GM18511 (cell line): ENCODE results near the gene GLT6D1.
"Not testable (repeated sequence)": the region's sequence is repeated elsewhere in the genome, so short reads cannot be mapped to it uniquely, and the experiment has no call there.

Experiments
- ATAC-seq: cut with Tn5 transposase; IDR thresholded peaks from one replicate; pipeline ENCODE4 v1.9.1; 2021; ENCODE audit warnings: mild to moderate bottlenecking, moderate library complexity; ENCODE audit not compliant: unreplicated experiment

The GLT6D1 gene

GRCh38 chr9:135639196-135639595 is at the start of gene GLT6D1:
Gene GLT6D1 (minus strand): TSS chr9:135639540. CDS start chr9:135639187, 353 bp downstream.
- ATAC-seq: no peak

DNA sequence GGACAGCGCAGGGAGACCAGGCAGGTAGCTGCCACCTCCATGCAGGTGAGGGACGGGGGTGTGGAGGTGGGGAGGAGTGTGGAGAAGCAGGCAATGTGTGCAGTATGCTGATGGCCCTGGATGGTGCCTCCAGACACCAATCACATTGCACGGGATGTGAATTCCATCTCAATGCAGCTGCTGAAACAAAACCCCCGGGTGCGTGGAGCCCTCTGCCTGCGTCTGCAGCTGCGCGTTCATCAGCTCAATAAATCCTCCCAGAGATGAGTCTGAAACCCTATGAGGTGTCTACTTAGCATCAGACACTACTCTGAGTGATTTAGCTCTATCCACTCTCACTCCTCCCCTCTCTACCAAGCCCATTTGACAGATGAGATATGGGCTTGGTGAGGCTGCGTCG is 49.7 kb upstream of the GLT6D1 start:
- no peak for ATAC-seq

DNA sequence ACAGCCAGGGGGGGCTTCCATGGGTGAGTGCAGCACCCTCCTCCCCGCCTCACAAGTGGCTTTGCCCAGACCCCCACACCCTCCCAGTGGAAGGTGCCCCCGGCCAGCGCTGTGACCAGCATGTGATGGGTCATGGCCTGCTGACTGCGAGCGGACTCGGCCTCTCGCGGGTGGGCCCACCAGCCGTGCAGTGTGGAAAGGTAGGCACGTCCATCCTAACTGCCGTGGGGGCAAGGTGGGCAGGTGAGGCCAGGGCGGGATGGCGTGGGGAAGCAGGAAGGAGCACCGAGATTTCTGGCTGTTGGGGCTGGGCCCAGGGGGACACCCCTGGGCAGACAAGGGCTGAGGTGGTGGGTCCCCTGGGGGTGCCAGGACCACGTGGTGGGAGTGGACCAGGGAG is 47.9 kb upstream of the GLT6D1 start:
- ATAC-seq: no peak

DNA sequence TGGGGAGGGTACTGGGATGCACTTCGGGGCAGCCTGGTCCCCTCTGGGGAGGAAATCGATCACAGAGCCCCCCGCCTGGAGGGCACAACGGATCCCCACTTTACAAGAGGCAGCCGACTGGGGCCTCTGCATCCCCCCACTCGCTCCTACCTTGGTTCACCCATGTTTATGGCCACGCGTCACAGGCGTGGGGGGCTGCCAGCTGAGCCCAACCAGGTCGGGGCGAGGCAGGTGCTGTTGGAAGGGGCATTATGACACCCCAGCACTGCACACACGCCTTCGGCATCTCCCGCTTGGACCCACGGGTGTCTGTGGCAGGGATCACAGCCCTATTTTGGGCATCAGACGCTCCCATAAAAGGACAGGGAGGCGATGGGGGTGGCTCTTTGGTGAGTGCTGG is 45.4 kb upstream of the GLT6D1 start:
- ATAC-seq: no peak

DNA sequence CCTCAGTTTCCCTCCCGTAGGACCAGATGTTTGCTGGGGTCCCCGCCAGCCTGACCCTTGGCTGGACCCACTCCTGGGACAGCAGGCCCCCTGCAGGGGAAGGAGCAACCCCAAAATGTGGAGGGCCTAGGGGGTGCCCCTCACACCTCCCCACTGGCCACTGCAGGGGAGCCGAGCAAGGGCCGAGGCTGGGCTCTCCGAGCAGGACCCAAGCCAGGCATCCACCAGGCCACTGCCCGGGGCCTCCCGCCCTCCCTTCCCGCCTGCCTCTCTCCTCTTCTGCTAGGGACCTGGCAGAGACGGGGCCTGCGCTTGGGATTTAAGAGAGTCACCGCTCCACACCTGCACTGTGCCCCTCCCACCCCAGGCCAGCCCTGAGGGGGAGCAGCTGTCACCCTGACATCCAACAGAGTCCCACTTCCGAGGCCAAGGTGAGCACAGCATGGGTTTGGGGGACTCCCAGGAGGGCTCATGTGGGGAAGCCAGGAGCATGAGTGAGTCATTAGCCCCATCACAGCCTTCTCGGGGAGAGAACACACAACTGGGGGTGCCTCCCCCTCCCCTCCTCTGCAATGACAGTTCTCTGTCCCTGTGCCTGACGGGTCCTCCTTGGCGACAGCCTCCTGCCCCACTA is 44.2 kb upstream of the GLT6D1 start:
- ATAC-seq: no peak

GRCh38 chr9:135681161-135681560 is 41.8 kb upstream of the GLT6D1 start:
- no peak for ATAC-seq

DNA sequence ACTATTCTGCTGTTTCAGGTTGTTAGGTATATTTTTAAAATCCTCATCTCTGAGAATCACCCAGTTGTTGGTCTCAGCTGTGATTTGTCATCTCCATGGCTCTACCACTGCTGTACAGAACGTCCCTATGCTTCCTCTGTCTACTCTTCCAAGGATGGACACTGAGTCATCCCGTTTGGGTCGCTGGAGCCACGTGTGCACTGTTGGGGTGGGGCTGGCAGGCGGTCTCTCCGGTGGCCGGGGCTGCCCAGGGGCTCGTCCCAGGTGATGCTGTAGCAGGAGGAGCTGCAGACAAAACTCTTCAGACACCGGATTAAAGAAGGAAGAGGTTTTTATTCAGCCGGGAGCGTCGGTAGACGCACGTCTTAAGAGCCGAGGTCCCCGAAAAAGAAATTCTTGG is 40.7 kb upstream of the GLT6D1 start:
- ATAC-seq: no peak

DNA sequence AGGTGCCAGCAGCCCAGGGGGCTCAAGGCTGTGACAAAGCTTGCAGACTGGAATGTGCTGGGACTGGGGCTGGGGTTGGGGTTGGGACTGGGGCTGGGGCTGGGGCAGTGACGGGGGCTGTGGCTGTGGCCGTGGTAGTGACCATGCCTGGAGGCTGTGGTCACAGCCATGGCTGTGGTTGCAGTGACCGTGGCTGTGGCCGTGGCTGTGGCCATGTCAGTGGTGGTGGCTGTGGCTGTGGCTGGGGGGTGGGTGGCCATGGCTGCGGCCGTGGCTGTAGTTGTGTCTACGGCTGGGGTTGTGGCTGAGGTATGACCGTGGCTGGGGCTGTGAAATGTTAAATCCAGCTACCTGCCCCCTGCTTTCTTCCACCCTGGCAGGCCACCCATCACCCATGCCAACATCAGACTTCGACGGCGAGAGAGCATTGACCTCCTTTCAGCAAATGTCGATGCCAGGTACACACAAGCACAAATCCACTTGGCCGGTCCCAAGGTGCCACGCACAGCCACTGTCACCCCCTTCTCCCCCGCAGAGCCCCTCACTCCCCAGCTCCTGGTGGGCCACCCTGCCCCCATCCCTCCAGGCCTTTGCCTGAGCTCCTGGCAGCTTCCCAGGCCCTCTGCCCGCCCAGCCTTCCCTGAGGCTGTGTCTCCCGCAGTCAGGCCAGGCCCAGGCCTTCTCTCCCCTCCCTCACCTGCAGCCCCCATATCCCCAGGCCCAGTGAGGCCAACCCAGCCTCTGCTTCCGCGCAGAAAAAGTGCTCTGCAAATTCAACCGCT is 39.1 kb upstream of the GLT6D1 start:
- ATAC-seq: no peak

DNA sequence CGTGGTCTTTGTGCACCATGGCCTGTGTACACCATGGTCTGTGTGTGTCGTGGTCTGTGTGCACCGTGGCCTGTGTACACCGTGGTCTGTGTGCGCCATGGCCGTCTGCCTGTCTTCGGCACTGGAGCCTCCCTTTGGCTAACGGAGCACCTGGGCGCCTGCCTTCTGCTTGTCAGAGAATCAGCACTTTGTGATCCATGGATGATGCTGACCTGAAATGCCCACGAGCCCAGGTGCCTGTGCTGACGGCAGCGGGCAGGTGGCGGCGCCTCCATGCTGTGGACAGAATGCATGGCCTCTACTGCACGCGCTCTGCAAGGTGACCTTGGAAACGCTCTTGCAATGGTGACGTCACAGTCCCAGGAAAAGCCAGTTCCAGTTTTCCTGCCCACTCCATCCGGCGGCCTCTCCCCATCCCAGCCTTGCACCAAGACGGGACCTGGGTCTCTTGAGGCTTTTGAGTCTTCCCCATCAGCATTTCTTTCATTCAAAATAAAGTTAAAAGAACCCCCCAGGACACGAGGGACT is 38.4 kb upstream of the GLT6D1 start:
- ATAC-seq: no peak

DNA sequence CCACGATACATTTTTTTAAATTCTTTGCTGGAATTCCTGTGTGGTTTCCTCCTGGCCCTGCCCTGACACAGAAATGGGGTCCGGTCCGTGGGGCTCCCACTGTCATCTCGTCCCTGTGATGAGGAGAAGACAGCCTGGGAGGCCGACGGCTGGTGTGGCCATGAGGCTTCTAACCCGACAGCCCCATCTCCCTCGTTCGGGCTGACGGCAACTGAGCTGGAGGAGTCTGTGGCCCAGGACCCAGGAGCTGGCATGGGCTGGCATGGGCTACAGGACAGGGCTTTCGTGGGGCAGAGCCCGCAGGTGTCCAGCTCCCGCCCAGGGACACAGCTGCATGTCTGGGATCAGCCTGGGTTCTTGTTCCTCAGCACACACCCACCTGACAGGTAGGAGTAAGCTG is 37.6 kb upstream of the GLT6D1 start:
- ATAC-seq: no peak

DNA sequence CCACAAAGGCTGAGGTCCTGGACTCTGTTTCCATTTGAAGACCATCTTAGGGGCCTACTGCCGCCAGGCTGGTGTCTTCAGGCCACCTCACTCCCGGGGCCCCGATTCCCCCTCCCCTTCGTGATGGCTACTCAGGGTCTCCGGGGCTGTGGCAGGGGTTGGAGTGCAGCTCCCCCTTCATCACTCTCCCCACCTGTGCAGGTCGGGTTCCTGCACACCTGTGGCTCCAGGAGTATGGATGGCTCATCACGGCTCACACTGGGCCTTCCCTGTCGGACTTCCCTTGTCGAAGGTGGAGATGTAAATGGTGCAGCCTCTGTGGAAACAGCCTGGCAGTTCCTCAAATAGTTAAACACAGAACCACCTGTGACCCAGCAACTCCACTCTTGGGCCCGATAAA is 35.6 kb upstream of the GLT6D1 start:
- ATAC-seq: no peak

GRCh38 chr9:135673941-135674340 is 34.6 kb upstream of the GLT6D1 start:
- ATAC-seq: no peak

- not testable (repeated sequence) for ATAC-seq
Measured at GRCh38 chr9:135672786-135673185, 33.4 kb upstream of the GLT6D1 start.

GRCh38 chr9:135671591-135672041 is 32.3 kb upstream of the GLT6D1 start:
- no peak for ATAC-seq

- ATAC-seq: no peak
Measured at GRCh38 chr9:135670721-135671590, 31.6 kb upstream of the GLT6D1 start.

DNA sequence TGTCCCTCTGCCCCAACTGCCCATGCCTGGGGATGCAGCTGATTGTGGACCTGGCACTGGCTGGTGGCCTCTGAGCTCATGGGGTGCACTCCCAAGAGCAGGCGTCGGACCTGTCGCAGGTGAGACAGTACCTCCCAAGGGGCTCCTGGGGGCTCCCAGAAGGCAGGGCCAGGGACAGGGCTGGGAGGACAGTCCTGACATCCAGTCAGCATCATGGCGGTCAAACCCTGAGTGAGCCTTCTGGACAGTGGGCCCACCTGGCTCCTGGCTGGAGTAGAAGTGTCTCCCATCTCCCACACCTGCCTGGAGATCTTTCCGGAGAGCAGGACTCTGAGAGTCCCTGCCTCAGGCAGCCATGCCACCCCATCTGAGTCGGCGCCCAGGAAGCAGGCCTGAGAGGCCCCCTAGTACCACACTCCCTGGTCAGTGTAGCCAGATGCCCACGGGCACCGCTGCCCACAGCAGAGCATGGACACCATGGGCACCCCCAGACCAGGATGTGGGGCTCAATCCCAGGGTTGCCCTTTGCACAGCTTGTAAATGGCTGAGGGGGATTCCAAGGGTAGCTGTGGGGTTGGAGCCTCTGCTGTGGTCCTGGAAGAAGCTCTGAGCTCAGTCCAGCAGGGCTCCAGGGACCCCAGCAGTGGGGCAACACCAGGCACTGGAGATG is 30.4 kb upstream of the GLT6D1 start:
- ATAC-seq: no peak

DNA sequence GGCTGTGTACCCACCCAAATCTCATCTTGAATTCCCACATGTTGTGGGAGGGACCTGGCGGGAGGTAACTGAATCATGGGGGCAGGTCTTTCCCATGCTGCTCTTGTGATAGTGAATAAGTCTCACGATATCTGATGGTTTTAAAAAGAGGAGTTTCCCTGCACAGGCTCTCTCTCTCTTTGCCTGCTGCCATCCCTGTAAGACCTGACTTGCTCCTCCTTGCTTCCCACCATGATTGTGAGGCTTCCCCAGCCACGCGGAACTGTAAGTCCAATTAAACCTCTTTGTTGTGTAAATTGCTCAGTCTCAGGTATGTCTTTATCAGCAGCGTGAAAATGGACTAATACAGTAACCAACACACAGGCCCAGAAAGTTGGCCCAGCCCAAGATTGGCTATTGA is 29.7 kb upstream of the GLT6D1 start:
- not testable (repeated sequence) for ATAC-seq

GRCh38 chr9:135667463-135668001 is 28.2 kb upstream of the GLT6D1 start:
- ATAC-seq: no peak

- no peak for ATAC-seq
Measured at GRCh38 chr9:135666534-135667462, 27.5 kb upstream of the GLT6D1 start.
